Measurements from ENCODE around the gene HAO2.

DNA sequence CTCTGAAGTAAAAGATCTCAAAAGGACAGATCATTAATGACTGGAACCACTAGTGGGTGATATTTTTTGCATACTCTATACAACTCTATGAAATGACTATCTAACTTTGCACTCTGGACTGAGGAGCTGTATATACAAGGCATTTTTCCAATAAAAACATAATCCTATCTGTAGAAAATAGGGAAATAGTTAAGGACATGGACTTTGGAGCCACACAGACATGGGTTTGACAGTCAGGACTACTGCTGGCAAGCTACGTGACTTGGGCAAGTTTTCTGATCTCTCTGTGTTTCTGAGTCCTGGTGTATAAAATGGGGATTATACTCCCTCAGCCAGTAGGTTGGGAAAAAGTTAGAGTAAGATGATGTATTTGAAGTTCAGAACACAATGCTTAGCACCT lies 25.5 kb downstream of the HAO2 start:
- no peak for TF ChIP-seq CTCF (IDR thresholded peaks at IDR 0.05; ENCODE audit: low read depth, low read length)
- no peak for TF ChIP-seq POLR2A (IDR thresholded peaks at IDR 0.05; ENCODE audit: extremely low read depth, insufficient read length)
